GM20431 (cell line): ENCODE results near the gene LIN28B.
"Not testable (repeated sequence)": the region's sequence is repeated elsewhere in the genome, so short reads cannot be mapped to it uniquely, and the experiment has no call there.

Experiments used
- in situ Hi-C: fragments of 300-500 bp; cut with MseI, MboI; formaldehyde crosslinking; loops from one replicate; pipeline ENCODE4 v1.15.0; 2020; ENCODE audit warnings: low sequenced_read_pairs; ENCODE audit not compliant: unreplicated experiment

LIN28B gene, protein sequence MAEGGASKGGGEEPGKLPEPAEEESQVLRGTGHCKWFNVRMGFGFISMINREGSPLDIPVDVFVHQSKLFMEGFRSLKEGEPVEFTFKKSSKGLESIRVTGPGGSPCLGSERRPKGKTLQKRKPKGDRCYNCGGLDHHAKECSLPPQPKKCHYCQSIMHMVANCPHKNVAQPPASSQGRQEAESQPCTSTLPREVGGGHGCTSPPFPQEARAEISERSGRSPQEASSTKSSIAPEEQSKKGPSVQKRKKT

DNA sequence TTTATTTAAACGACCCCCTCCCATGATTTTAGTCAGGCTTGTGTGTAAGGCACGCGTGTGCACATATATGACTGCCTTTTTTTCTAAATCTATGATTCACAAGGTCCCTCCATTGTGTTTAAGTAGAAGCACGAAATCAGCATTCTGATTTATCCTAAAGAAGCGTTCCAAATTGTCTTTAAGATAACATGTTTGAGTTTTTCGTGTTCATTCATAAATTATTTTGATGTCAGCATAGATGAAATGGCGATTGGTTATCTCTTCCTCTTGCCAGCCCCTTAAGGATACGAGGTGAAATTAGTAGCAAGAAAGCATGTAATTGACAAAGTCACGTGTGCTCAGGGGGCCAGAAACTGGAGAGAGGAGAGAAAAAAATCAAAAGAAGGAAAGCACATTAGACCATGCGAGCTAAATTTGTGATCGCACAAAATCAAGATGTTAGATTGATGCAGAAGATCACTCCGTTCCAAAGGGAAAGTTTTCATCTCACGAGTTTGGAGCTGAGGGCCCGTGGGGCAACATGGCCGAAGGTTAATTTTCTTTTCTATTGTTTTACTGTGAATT is at the start of gene LIN28B:
Gene LIN28B (plus strand): TSS at position 377 of the 564 bp plus-strand sequence. CDS start 144 bp downstream, at position 521.
- in situ Hi-C loops = no loop called here

DNA sequence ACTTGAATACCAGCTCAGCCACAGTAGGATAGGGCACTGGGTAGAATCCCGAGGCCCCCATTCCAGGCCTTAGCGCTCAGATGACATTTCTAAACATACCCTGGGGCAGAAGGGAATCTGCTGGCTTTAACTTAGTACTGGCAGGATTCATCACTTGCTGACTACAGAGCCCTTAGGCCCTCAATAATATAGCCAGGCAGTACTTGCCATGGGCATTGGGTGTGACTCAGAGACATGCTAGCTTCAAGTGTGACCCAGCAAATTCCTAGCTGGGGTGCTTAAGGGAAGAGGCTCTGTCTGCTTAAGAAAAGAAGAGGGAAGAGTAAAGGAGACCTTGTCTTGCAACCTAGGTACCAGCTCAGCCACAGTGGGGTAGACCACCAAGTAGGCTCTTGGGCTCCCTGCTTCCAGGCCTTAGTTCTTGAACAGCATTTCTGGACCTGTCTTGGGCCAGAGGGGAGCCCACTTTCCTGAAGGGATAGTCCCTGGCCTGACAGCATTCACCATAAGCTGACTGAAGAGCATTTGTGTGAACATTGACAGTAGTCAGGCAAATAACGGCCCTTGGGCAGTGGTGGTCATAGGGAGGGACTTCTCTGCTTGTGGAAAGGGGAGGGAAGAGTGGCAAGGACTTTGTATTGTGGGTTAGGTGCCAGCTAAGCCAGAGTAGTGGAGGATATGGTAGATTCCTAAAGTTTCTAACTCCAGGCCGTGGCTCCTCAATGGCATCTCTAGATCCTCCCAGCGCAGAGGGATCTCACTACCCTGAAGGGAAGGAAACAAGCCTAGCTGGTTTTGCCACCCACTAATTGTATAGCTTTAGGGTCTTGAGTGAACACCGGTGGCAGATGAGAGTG is 48.6 kb upstream of the LIN28B start:
- in situ Hi-C loops = no loop called here

GRCh38 chr6:104908888-104909525 is 47.9 kb upstream of the LIN28B start:
- in situ Hi-C loops = no loop called here

DNA sequence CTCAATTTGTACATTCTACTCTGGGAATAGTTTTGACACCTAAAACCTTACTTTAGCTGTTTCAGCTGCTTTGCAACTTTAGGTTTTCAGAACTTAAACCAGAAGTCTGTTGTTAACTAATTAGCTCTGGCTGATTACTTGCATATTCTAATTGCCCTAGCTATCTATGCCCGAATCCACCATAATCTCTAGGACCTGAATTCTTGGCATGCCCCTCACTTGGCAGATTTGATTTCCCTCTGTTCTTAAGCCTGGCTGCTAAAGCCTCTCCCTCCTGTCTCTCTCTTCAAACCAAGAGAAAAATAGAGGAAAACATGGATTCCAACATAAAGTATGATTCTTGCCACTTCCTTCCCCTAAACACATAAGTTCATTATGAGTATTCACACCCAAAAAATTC is 35.0 kb upstream of the LIN28B start:
- in situ Hi-C loops = no loop called here

GRCh38 chr6:104928141-104928540 is 28.8 kb upstream of the LIN28B start:
- in situ Hi-C loops = no loop called here

GRCh38 chr6:104929353-104929752 is 27.6 kb upstream of the LIN28B start:
- in situ Hi-C loops = no loop called here

DNA sequence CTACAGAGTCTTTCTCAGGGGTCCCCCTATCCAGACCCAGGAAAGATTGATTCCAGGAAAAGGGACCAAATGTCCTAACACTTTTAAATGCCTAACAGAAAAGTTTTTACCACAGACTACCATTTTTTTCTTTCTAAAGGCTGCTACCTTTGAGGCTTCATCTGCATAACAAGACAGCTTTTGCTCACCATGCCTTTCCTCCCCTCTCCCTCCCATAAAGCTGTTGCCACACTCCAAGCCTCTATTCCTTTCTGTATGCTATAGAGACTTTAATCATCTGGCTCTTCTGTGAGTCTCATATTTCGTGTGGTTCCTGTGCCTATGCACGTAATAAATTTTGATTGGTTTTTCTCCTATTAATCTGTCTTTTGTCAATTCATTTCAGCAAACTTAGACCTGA is 26.0 kb upstream of the LIN28B start:
- in situ Hi-C loops = no loop called here

DNA sequence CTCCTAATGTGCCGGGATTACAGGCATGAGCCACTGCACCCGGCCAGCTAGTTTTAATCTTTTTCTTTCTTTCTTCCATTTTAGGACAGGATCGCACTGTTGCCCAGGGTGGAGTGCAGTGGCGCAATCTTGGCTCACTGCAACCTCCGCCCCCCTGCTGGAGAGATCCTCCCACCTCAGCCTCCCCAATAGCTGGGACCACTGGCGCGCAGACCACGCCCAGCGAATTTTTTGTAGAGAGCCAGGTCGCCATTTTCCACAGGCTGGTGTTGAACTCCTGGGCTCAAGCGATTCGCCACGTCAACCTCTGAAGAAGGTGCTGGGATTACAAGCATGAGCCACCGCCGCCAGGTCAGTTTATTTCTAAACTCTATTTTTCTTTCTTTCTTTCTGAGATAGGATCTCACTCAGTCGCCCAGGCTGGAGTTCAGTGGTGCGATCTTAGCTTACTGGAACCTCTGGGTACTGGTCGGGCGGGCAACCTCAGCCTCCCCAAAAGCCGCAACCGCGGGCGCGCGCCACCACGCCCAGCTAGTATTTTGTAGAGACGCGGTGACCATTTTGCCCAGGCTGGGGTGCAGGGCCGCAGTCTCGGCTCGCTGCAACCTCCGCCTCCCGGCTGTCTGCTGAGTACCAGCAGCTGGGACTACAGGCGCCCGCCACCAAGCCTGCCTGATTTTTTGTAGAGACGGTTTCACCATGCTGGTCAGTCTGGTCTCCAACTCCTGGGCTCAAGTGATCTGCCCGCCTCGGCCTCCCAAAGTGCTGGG is 20.0 kb upstream of the LIN28B start:
- in situ Hi-C loops = no loop called here

GRCh38 chr6:104940238-104940892 is 16.5 kb upstream of the LIN28B start:
- in situ Hi-C loops = no loop called here

DNA sequence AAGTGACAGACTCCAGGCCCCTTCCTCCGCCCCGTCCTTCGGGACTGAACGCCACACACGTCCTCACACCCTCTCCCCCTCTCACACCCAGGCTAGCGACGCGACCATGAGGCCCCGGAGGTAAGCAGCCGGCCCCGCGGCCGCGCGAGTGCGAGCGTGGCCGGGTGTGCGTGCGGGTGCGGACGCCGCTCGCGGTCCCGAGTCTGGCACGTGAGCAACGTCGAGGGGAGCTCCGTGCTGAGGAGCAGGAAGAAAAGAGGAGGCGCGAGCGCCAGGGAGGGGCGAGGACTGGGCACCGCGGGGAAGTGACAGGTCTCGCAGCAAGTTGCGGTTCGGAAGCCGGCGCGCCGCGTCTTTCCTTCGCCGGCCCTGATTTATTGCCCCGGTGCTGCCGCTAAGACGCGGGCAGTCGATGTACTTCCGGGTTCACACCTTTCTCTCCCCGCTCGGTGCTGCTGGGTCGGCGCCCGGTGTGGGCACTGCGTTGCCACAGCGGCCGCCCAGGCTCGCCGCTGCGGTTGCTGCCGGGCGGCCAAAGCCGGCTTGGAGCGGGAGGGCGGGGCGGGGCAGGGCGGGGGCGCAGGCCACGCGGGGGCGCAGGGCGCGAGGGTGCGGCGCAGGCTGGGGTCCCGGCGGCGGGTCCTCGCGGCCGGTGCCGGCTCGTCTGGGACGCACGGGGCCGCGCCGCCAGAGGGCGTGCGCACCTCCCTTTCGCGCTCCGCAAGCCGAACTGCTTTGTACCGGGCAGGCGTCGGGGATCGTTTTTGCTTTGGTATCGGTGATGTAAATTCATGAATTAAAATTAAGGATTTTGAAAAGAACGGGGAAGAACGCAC is 15.8 kb upstream of the LIN28B start:
- in situ Hi-C loops = no loop called here

DNA sequence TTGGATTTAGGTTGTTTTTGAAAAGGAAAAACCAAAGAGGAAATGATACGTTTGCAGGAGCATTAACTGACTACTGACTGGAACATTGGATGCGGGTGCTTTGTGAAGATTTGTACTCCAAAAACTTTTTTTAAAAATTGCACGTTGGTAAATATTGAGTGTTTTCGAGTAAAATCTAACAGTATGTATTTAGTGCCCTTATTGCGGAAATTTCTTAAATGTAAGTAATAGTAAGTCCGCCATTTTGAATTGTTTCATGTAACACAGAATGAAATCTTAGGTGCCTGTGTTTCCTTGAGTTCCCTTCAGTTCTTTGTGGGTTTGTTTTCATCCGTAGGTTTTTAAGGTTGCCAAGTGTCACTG is 15.2 kb upstream of the LIN28B start:
- in situ Hi-C loops = no loop called here

- in situ Hi-C loops = no loop called here
These were observed 13.1 kb upstream of the LIN28B start for GRCh38 chr6:104943781-104944180.

GRCh38 chr6:104949206-104949605 is 7.7 kb upstream of the LIN28B start:
- in situ Hi-C loops = no loop called here

DNA sequence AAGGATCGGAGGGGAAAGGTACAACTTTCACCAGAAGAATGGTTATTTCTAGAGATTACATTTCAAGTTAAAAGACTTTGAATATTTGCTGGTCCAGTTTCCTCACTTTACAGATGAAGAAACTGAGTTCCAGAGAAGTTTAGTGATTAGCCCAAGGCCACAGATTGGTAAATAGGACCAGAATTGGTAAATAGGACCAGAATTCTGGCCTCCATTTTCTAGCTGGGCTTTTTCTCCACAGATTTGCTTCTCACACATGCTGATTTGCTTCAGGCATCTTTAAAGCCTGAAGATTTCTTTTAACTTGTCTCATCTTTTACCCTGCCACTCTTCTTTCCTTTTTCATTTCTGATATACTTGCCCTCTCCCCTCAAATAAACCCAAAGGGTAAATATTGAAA is 5.2 kb upstream of the LIN28B start:
- in situ Hi-C loops = no loop called here

DNA sequence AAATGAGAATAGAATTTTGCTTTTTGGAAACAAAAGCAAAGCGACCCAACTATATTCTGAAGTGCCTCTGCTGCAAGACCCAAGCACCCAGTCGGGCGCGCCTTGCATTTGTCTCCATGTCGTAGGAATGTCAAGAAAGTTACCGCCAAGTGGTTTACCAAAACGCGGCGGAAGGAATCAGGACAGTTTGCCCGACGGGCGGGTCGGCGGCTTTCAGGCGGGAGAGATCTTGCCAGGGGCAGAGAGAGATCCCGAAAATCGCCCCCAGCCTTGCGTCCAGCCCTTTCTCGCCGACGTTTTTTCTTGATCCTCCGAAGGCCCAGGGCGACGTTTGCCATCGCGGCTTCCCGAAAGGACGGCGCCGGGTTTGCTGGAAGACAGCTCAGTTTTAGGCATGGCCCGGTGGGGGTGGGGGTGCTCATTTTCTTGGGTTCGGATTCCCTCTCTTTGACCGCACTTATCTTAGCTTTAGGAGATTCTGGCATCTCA is 4.0 kb upstream of the LIN28B start:
- in situ Hi-C loops = no loop called here

- in situ Hi-C loops = not testable (repeated sequence)
These were observed 3.3 kb upstream of the LIN28B start for GRCh38 chr6:104953400-104954189.

GRCh38 chr6:104954190-104954797 is 2.6 kb upstream of the LIN28B start:
- in situ Hi-C loops = no loop called here
